ENCODE measurements around the gene ATG9A. TPM values are rescaled to one million over a fixed set of nuclear protein-coding genes. Genes with fewer than 3 reads are reported as not detected.

The ATG9A gene
- total and polyA plus RNA-seq, 4 experiments from 2014 or later, result 10.3 to 53.0 (median 38.2) TPM

- ChIA-PET CTCF (ENCODE audit: partially characterized antibody) (interaction anchor here (1.1 to 5.6 kb wide), 6 partner anchors 9 to 30 kb away, joined by 3 to 22 read pairs (median 4); partner anchors contain the start of gene SLC23A3), POLR2A (ENCODE audit: partially characterized antibody) (interaction anchor here (0.9 to 5.3 kb wide), 9 partner anchors 10 to 98 kb away, joined by 3 to 44 read pairs (median 6); partner anchors contain the start of genes ABCB6, ANKZF1, DNAJB2 and TUBA4A)
- Histone ChIP-seq H3K36me3 (ENCODE audit: insufficient read depth, low read length) (peaks cover 50% of the 10 kb centered on the region), H3K27me3 (ENCODE audit: insufficient read depth, low read length) (no peaks in the 10 kb centered on the region), H3K27ac (ENCODE audit: low read depth, low read length) (peak overlapping the region; percentile 15), H3K4me3 (ENCODE audit: low read length in 2 of 2) (no peak overlapping the region), H3K9me3 (ENCODE audit: control insufficient read depth in 1 of 2, low read length in 2 of 2) (no peaks in the 10 kb centered on the region), H3K4me1 (ENCODE audit: insufficient read depth, low read length) (peaks cover 47% of the 10 kb centered on the region)
- H3K4me3 Mint-ChIP-seq, result peak overlapping the region in 3 of 8 donors; percentile 17 to 56 (median 22)
- peak overlapping the region in 4 of 7 donors; percentile 52 to 89 (median 60) for H3K27ac Mint-ChIP-seq
- intact Hi-C loops (cut with micrococcal nuclease), result no loop called here
- H3K27me3 Mint-ChIP-seq, result no peaks in the 10 kb centered on the region
- H3K9me3 Mint-ChIP-seq, result no peaks in the 10 kb centered on the region
- peaks cover 28 to 60% (median 43%) of the 10 kb centered on the region in 4 donors for H3K4me1 Mint-ChIP-seq
- no peak for DNase-seq
- peaks cover 32 to 69% of the 10 kb centered on the region in 2 donors for H3K36me3 Mint-ChIP-seq
These were observed 48.5 kb downstream of the ATG9A start for GRCh38 chr2:219180961-219181360.

DNA sequence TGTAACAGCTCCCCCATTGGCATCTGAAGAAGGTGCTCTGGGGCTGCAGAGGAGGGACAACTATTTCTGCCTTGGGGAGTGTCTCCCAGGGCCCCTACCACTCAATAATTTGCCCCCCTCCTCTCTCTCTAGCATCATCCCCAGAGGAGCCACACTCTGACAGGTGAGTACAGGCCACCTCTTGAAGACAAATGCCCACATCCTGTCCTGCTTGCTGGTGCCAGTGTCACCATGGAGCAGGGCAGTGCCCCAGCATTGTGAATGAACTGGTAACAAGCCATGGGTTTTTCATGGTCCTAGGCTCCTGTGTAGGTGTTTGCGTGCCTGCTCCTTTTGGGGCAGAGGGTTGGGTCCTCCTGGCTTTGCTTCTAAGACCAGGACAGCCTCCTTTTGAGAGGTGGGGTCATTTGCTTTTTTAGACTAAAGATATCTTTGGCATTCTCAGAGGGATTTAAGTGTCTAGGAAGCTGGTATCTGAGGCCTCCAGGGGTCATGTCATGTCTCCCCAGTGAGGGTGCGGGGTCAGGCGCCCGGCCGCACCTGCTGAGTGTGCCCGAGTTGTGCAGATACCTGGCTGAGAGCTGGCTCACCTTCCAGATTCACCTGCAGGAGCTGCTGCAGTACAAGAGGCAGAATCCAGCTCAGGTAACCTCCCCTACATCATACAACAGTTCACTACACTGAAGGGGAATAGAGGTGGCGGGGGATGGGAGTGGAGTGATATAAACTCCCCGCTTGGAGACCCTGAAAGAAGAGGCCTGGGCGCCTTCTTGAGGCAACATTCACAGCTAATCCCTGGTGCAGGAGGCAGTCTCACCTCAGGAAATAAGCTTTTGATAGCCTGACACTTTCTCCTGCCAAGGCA lies 49.6 kb downstream of the ATG9A start:
- Histone ChIP-seq H3K4me1 (ENCODE audit: insufficient read depth, low read length) (peaks cover 59% of the 10 kb centered on the region), H3K36me3 (ENCODE audit: insufficient read depth, low read length) (peaks cover 53% of the 10 kb centered on the region), H3K27me3 (ENCODE audit: insufficient read depth, low read length) (no peaks in the 10 kb centered on the region), H3K27ac (ENCODE audit: low read depth, low read length) (peak overlapping the region; percentile 91), H3K9me3 (ENCODE audit: control insufficient read depth in 1 of 2, low read length in 2 of 2) (no peaks in the 10 kb centered on the region), H3K4me3 (ENCODE audit: low read length in 2 of 2) (no peak overlapping the region)
- ChIA-PET POLR2A (ENCODE audit: partially characterized antibody) (interaction anchor here (0.8 to 5.3 kb wide), 13 partner anchors 13 to 101 kb away, joined by 3 to 44 read pairs (median 4); partner anchors contain the start of genes ANKZF1, ATG9A, DNAJB2 and TUBA4A), CTCF (ENCODE audit: partially characterized antibody) (interaction anchor here (0.7 to 5.6 kb wide), 11 partner anchors 8 to 886 kb away, joined by 3 to 22 read pairs (median 4); partner anchors contain the start of genes SLC23A3 and ZFAND2B)
- H3K4me3 Mint-ChIP-seq, result peak overlapping the region in 7 of 8 donors; percentile 91 to 96 (median 93)
- peak overlapping the region; percentile 63 to 96 (median 94) for H3K27ac Mint-ChIP-seq
- peaks cover 30 to 67% of the 10 kb centered on the region in 2 donors for H3K36me3 Mint-ChIP-seq
- no peaks in the 10 kb centered on the region for H3K9me3 Mint-ChIP-seq
- H3K27me3 Mint-ChIP-seq, result no peaks in the 10 kb centered on the region
- H3K4me1 Mint-ChIP-seq, result peaks cover 28 to 71% (median 51%) of the 10 kb centered on the region in 4 donors
- no peak for DNase-seq
- intact Hi-C loops (cut with micrococcal nuclease), result loop anchor here (5.0 kb wide), 2 partner anchors 283 to 783 kb away; partner anchors contain the start of gene CTDSP1

GRCh38 chr2:219178377-219179175 lies 50.9 kb downstream of the ATG9A start:
- peak in 3 of 5 donors; percentile 38 to 66 (median 46) for DNase-seq
- peak overlapping the region; percentile 91 for H3K27ac ChIP-seq (ENCODE audit: low read depth, low read length)
- no peaks in the 10 kb centered on the region for H3K27me3 Mint-ChIP-seq
- peaks cover 38 to 82% (median 59%) of the 10 kb centered on the region in 4 donors for H3K4me1 Mint-ChIP-seq
- peaks cover 70% of the 10 kb centered on the region for H3K4me1 ChIP-seq (ENCODE audit: insufficient read depth, low read length)
- no peaks in the 10 kb centered on the region for H3K9me3 Mint-ChIP-seq
- peak overlapping the region; percentile 92 to 96 (median 94) for H3K27ac Mint-ChIP-seq
- ChIA-PET POLR2A (ENCODE audit: partially characterized antibody) (interaction anchor here (0.6 to 5.3 kb wide), 10 partner anchors 17 to 102 kb away, joined by 3 to 123 read pairs (median 9); partner anchors contain the start of genes ANKZF1, ATG9A, GLB1L and NHEJ1), CTCF (ENCODE audit: partially characterized antibody) (interaction anchor here (0.7 to 9.8 kb wide), 7 partner anchors 7 to 119 kb away, joined by 3 to 253 read pairs (median 6); partner anchors contain the start of genes ABCB6, SLC23A3 and ZFAND2B)
- intact Hi-C loops (cut with micrococcal nuclease), result loop anchor here (1.0 to 5.0 kb wide), 4 partner anchors 67 to 781 kb away; partner anchors contain the start of genes CTDSP1, DNAJB2, GLB1L and STK16
- no peaks in the 10 kb centered on the region for H3K27me3 ChIP-seq (ENCODE audit: insufficient read depth, low read length)
- H3K4me3 ChIP-seq (ENCODE audit: low read length in 2 of 2), result peak overlapping the region; percentile 81 to 96
- no peaks in the 10 kb centered on the region for H3K9me3 ChIP-seq (ENCODE audit: control insufficient read depth in 1 of 2, low read length in 2 of 2)
- H3K36me3 Mint-ChIP-seq, result peaks cover 34 to 69% of the 10 kb centered on the region in 2 donors
- H3K36me3 ChIP-seq (ENCODE audit: insufficient read depth, low read length), result peaks cover 57% of the 10 kb centered on the region
- peak overlapping the region; percentile 91 to 96 (median 93) for H3K4me3 Mint-ChIP-seq

DNA sequence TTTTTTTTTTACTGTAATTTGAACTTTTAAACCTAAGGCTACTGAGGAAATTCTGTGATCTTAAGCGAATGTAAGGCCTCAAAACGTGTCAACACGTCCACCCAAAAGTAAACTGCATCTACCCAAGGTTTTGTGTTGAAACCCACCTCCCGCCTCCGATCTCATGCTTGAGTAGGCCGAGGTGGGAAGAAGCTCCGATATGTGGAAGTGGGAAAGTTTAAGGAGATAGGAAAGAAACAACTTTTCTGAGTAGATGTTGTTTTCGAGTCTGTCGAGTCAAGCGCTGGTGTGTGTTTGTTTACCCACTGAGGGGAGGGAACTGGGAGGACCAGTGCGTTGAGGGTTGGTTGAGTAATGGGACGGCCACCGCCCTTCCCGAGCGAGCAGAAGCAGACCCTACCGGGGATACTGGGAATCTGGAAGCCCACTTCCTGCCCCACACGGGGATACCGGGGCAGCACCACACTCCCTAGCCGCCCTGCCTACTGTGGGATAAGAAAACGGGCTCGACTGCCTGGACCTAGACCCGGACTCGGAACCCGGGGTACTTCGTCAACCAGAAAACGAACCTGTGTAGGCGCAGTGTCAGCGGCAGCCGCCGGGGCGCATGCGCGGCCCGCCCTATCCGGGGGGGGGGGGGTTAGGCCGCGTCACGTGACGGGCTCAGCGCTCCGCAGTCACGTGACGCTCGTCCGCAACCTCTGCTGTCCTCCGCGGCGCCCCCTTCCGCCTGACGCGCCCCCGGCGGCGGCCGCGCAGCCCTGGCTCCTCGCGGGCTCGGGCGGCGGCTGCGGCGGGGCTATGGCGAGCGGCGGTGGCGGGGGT lies 51.7 kb downstream of the ATG9A start, which contains the start of gene RETREG2:
RETREG2 (plus strand) TSS at position 724 of the 825 bp plus-strand sequence; CDS start at position 802, 78 bp downstream.
- Mint-ChIP-seq H3K4me3 (peak within 1 kb of the TSS; percentile 91 to 98 (median 95)), H3K9me3 (no peaks in the 10 kb centered on the region), H3K27ac (peak within 1 kb of the TSS; percentile 96 to 99 (median 98)), H3K4me1 (peaks cover 34 to 79% (median 62%) of the 10 kb centered on the region in 4 donors), H3K27me3 (no peaks in the 10 kb centered on the region), H3K36me3 (peaks cover 29 to 67% of the 10 kb centered on the region in 2 donors)
- H3K4me1 ChIP-seq (ENCODE audit: insufficient read depth, low read length), result peaks cover 66% of the 10 kb centered on the region
- CTCF ChIA-PET (ENCODE audit: partially characterized antibody), result interaction anchor here (3.2 to 9.8 kb wide), 4 partner anchors 21 to 117 kb away, joined by 18 to 253 read pairs (median 60); partner anchors contain the start of genes ABCB6, NHEJ1, TUBA4A and TUBA4B
- POLR2A ChIA-PET (ENCODE audit: partially characterized antibody), result interaction anchor here (0.5 to 9.5 kb wide), 14 partner anchors 15 to 778 kb away, joined by 3 to 424 read pairs (median 22); partner anchors contain the start of genes ABCB6, ANKZF1, ATG9A and CTDSP1
- peak; percentile 88 to 91 (median 88) for DNase-seq
- no peaks in the 10 kb centered on the region for H3K9me3 ChIP-seq (ENCODE audit: control insufficient read depth in 1 of 2, low read length in 2 of 2)
- intact Hi-C loops (cut with micrococcal nuclease), result loop anchor here (1.0 to 5.0 kb wide), 11 partner anchors 17 to 780 kb away; partner anchors contain the start of genes ANKZF1, ATG9A, CTDSP1 and DNAJB2
- H3K27me3 ChIP-seq (ENCODE audit: insufficient read depth, low read length), result no peaks in the 10 kb centered on the region
- peaks cover 55% of the 10 kb centered on the region for H3K36me3 ChIP-seq (ENCODE audit: insufficient read depth, low read length)
- H3K27ac ChIP-seq (ENCODE audit: low read depth, low read length), result peak within 1 kb of the TSS; percentile 91
- peak within 1 kb of the TSS; percentile 81 to 96 for H3K4me3 ChIP-seq (ENCODE audit: low read length in 2 of 2)

DNA sequence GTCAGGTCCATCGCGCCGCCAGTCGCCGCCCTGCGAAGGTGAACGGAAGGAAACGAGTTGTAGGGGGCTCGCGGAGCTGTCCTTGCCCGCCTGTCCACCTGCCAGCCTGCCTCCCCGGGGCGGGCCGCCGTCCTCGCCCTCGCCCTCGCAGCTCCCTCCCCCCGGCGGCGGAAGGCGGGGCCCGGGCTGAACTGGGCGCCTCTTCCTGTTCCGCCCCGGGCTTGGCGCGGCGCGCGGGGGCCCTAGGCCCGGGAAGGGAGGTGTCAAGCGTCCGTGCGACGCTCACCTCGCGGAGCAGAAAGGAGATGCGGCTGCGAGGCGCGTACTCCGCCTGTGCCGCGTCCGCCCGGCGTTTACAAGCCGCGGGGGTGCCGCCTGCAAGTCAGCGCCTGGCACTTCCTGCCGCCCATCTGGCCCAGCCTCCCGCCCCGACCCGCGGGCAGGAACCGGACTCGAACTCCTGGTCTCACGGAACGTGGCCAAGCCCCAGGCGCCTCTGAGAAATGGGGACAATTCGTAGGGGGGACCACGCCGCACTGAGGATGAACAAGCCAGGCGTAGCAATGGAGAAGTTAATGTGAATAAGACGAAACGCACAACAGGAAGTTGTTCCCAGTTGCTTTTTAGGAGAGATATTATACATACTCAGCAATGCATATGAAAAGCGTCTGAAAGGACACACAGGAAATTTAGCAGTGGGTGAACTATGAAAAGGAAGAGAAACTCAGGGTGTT lies 52.5 kb downstream of the ATG9A start, which contains the start of gene CNPPD1:
CNPPD1 (minus strand) TSS at position 108 of the 734 bp plus-strand sequence; CDS start at position 11, 97 bp downstream.
- peaks cover 28 to 73% of the 10 kb centered on the region in 2 donors for H3K36me3 Mint-ChIP-seq
- peak within 1 kb of the TSS; percentile 77 to 96 for H3K4me3 ChIP-seq (ENCODE audit: low read length in 2 of 2)
- peak; percentile 87 to 90 (median 89) for DNase-seq
- peaks cover 58% of the 10 kb centered on the region for H3K4me1 ChIP-seq (ENCODE audit: insufficient read depth, low read length)
- ChIA-PET POLR2A (ENCODE audit: partially characterized antibody) (interaction anchor here (0.6 to 9.5 kb wide), 33 partner anchors 8 to 906 kb away, joined by 3 to 424 read pairs (median 4); partner anchors contain the start of genes ABCB6, ANKZF1, ATG9A and BCS1L), CTCF (ENCODE audit: partially characterized antibody) (interaction anchor here (1.4 to 9.8 kb wide), 7 partner anchors 12 to 117 kb away, joined by 3 to 253 read pairs (median 30); partner anchors contain the start of genes ABCB6, DNAJB2, NHEJ1 and TUBA4A)
- H3K36me3 ChIP-seq (ENCODE audit: insufficient read depth, low read length), result peaks cover 55% of the 10 kb centered on the region
- H3K27me3 ChIP-seq (ENCODE audit: insufficient read depth, low read length), result no peaks in the 10 kb centered on the region
- intact Hi-C loops (cut with micrococcal nuclease), result loop anchor here (1.0 to 5.0 kb wide), 9 partner anchors 17 to 780 kb away; partner anchors contain the start of genes ANKZF1, ATG9A, CTDSP1 and NHEJ1
- H3K4me1 Mint-ChIP-seq, result peaks cover 33 to 79% (median 60%) of the 10 kb centered on the region in 4 donors
- peak within 1 kb of the TSS; percentile 91 for H3K27ac ChIP-seq (ENCODE audit: low read depth, low read length)
- no peaks in the 10 kb centered on the region for H3K9me3 ChIP-seq (ENCODE audit: control insufficient read depth in 1 of 2, low read length in 2 of 2)
- H3K27me3 Mint-ChIP-seq, result no peaks in the 10 kb centered on the region
- no peaks in the 10 kb centered on the region for H3K9me3 Mint-ChIP-seq
- peak within 1 kb of the TSS; percentile 91 to 98 (median 93) for H3K4me3 Mint-ChIP-seq
- H3K27ac Mint-ChIP-seq, result peak within 1 kb of the TSS; percentile 96 to 99 (median 98)

Data from CD4-positive, alpha-beta memory T cell (primary cell).